K562 (cell line): Measurements from ENCODE around the gene ZFAND3. TPM values are rescaled to one million over a fixed set of nuclear protein-coding genes. Genes with fewer than 3 reads are reported as not detected.

Experiments
- BCOR ChIP-seq: fragments of 450-650 bp; IDR thresholded peaks from 2 replicates; pipeline ENCODE4 v1.6.1; 2016
- CXXC5 ChIP-seq: fragments of 250-450 bp; sonication (Bioruptor Pico); IDR thresholded peaks from 2 replicates; pipeline ENCODE4 v1.8.0; 2022; ENCODE audit warnings: inconsistent platforms, mild to moderate bottlenecking, moderate library complexity
- MAFG ChIP-seq: fragments of 450-650 bp; conservative IDR thresholded peaks from 2 replicates; pipeline ENCODE4 v1.6.1; 2016; ENCODE audit warnings: missing genetic modification characterization, missing compliant biosample characterization
- ZNF431 ChIP-seq: sonication (generic); formaldehyde crosslinking; IDR thresholded peaks from 2 replicates; pipeline ENCODE4 v1.8.0; 2022; ENCODE audit warnings: mild to moderate bottlenecking, missing genetic modification reagents
- polyA plus RNA-seq, 8 experiments: library from polyadenylated mRNA; depleted of rRNA in 4 of 8; stranded (reverse) in 5 of 8; unstranded in 3 of 8; fragments of >200 nt; fragmentation: Nextera tagmentation in 2 of 8; fragmentation: Illumina TruSeq in 1 of 8; extraction: Ambion mirVana in 2 of 8; extraction: Trizol in 1 of 8; gene quantifications; 2 replicates each; pipeline versions ENCODE4 v1.2.1 to v1.2.3, GENCODE V29; 2011 to 2014; ENCODE audit warnings: inconsistent platforms in 1 of 8, missing spikeins in 1 of 8
- total RNA-seq, 7 experiments: library from RNA; depleted of rRNA in 6 of 7; stranded (reverse); fragments of >200 nt in 6 of 7; fragmentation: Illumina TruSeq in 2 of 7; extraction: Trizol in 2 of 7; gene quantifications; 2 replicates each; pipeline versions ENCODE4 v1.2.1 to v1.2.3, GENCODE V29; 2011 to 2021; ENCODE audit warnings: low replicate concordance in 1 of 7
- TF ChIP-seq, protein P1 (sequence below): fragments of 450-650 bp; IDR thresholded peaks from 2 replicates; pipeline ENCODE4 v1.6.1; 2017; ENCODE audit warnings: antibody characterized with exemption
- TF ChIP-seq, protein P2 (sequence below): sonication (generic); formaldehyde crosslinking; IDR thresholded peaks from 2 replicates; pipeline ENCODE4 v1.8.1; 2023; ENCODE audit warnings: mild to moderate bottlenecking, missing genetic modification reagents
- TF ChIP-seq, protein P3 (sequence below): conservative IDR thresholded peaks from 2 replicates; pipeline ENCODE4 v1.6.1; 2011; ENCODE audit warnings: low read depth, mild to moderate bottlenecking, low read length; ENCODE audit not compliant: control insufficient read depth
- TF ChIP-seq, protein P4 (sequence below): fragments of 450-650 bp; IDR thresholded peaks from 2 replicates; pipeline ENCODE4 v1.7.0; 2016; ENCODE audit warnings: borderline replicate concordance

ZFAND3 gene
- total and polyA plus RNA-seq, 9 of the 15 experiments (the other 6 are each of a cell fraction or from before 2014, with no cell fraction given): 0.81 to 26.6 (median 11.8) TPM

DNA sequence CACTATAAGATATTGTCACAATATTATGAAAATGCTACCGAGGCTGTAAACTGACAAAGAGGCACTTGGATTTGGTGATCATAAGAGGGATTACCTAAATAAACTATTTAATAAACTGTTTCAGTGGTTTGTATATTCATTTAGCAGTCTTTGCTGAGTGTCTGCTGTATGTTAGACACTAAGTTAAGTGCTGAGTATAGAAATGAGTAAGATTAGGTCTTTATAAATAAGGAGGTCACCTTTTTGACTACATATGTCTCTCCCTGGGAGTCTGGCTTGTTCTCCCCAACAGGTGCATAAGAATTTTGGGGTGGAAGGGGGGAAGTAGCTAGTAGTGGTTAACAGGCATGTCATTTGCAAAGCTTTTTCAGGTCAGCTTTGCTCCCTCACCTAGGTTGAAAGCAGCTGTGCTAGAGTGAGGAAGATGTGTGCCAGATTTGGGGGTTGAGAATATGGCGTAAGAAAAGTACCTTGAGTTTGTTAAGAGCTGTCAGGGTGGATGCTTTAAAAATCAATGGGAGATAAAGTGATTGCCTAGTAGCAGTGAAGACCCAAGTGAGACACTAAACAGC lies 246.3 kb downstream of the ZFAND3 start (continued):
- TF ChIP-seq, protein P1, sequence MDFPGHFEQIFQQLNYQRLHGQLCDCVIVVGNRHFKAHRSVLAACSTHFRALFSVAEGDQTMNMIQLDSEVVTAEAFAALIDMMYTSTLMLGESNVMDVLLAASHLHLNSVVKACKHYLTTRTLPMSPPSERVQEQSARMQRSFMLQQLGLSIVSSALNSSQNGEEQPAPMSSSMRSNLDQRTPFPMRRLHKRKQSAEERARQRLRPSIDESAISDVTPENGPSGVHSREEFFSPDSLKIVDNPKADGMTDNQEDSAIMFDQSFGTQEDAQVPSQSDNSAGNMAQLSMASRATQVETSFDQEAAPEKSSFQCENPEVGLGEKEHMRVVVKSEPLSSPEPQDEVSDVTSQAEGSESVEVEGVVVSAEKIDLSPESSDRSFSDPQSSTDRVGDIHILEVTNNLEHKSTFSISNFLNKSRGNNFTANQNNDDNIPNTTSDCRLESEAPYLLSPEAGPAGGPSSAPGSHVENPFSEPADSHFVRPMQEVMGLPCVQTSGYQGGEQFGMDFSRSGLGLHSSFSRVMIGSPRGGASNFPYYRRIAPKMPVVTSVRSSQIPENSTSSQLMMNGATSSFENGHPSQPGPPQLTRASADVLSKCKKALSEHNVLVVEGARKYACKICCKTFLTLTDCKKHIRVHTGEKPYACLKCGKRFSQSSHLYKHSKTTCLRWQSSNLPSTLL: no peak
- TF ChIP-seq MAFG (tag) (no peak), CXXC5 (CRISPR knock-in tag) (no peak), BCOR (no peak), ZNF431 (CRISPR knock-in tag) (no peak)
- TF ChIP-seq, protein P2, sequence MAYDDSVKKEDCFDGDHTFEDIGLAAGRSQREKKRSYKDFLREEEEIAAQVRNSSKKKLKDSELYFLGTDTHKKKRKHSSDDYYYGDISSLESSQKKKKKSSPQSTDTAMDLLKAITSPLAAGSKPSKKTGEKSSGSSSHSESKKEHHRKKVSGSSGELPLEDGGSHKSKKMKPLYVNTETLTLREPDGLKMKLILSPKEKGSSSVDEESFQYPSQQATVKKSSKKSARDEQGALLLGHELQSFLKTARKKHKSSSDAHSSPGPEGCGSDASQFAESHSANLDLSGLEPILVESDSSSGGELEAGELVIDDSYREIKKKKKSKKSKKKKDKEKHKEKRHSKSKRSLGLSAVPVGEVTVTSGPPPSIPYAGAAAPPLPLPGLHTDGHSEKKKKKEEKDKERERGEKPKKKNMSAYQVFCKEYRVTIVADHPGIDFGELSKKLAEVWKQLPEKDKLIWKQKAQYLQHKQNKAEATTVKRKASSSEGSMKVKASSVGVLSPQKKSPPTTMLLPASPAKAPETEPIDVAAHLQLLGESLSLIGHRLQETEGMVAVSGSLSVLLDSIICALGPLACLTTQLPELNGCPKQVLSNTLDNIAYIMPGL: no peak
- TF ChIP-seq, protein P3, sequence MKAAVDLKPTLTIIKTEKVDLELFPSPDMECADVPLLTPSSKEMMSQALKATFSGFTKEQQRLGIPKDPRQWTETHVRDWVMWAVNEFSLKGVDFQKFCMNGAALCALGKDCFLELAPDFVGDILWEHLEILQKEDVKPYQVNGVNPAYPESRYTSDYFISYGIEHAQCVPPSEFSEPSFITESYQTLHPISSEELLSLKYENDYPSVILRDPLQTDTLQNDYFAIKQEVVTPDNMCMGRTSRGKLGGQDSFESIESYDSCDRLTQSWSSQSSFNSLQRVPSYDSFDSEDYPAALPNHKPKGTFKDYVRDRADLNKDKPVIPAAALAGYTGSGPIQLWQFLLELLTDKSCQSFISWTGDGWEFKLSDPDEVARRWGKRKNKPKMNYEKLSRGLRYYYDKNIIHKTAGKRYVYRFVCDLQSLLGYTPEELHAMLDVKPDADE: no peak
- TF ChIP-seq, protein P4, sequence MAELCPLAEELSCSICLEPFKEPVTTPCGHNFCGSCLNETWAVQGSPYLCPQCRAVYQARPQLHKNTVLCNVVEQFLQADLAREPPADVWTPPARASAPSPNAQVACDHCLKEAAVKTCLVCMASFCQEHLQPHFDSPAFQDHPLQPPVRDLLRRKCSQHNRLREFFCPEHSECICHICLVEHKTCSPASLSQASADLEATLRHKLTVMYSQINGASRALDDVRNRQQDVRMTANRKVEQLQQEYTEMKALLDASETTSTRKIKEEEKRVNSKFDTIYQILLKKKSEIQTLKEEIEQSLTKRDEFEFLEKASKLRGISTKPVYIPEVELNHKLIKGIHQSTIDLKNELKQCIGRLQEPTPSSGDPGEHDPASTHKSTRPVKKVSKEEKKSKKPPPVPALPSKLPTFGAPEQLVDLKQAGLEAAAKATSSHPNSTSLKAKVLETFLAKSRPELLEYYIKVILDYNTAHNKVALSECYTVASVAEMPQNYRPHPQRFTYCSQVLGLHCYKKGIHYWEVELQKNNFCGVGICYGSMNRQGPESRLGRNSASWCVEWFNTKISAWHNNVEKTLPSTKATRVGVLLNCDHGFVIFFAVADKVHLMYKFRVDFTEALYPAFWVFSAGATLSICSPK: no peak
